Gastrocnemius medialis (tissue), 4 donors: ENCODE measurements around the gene HOXA9.

Experiments used
- POLR2A ChIP-seq, 2 donors: fragments of 450-650 bp; IDR thresholded peaks; one replicate each; pipeline ENCODE4 v1.6.1; 2017; ENCODE audit warnings: antibody characterized with exemption in 2 of 2, mild to moderate bottlenecking in 2 of 2, moderate library complexity in 2 of 2
- TF ChIP-seq, protein P1 (sequence below), 5 experiments: fragments of 450-650 bp in 3 of 5; fragments of 200-600 bp in 2 of 5; sonication (generic) in 2 of 5; IDR thresholded peaks in 4 of 5; conservative IDR thresholded peaks in 1 of 5; 1 replicate in 4 of 5; 2 replicates in 1 of 5; pipeline ENCODE4 v1.5.1; 2016 to 2019; ENCODE audit warnings: antibody characterized with exemption in 5 of 5, mild to moderate bottlenecking in 3 of 5, moderate library complexity in 3 of 5

DNA sequence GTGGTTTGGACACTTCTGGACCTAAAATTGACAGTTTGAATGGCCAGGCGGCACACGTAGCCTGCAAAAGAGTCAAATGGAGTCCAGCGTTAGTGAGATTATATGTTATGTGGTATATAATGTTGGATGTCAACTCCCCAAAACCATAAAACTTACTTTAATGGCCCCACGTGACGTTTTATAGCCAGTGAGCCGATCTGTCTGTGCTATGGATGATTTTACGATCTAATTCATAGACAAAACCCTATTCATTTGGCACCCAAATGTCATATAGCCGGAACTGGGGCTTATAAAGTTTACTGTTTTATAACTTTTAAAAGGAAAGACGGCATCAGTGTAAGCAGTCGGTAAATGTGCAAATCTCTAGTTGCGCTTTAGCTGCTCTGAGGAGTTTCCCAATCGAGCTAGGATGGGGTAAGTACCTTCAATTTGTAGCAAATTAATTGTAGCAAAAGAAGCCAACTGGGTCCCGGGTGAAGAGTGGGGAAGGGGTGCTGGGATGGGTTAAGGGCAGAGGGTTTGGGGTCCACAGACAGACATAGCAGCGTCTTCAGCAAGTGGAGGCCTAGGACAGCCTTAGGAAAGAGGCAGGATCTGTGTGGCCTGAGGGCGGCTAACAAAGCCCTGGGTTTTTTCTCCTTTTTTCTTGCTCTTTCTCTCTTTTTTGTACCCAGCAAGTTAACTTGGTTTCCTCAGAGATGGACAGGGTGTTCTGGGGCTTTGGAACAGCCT lies 25.0 kb downstream of the HOXA9 start:
- TF ChIP-seq, protein P1, sequence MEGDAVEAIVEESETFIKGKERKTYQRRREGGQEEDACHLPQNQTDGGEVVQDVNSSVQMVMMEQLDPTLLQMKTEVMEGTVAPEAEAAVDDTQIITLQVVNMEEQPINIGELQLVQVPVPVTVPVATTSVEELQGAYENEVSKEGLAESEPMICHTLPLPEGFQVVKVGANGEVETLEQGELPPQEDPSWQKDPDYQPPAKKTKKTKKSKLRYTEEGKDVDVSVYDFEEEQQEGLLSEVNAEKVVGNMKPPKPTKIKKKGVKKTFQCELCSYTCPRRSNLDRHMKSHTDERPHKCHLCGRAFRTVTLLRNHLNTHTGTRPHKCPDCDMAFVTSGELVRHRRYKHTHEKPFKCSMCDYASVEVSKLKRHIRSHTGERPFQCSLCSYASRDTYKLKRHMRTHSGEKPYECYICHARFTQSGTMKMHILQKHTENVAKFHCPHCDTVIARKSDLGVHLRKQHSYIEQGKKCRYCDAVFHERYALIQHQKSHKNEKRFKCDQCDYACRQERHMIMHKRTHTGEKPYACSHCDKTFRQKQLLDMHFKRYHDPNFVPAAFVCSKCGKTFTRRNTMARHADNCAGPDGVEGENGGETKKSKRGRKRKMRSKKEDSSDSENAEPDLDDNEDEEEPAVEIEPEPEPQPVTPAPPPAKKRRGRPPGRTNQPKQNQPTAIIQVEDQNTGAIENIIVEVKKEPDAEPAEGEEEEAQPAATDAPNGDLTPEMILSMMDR (IDR thresholded peaks at IDR 0.05 in 4 of 5, conservative IDR thresholded peaks at IDR 0.05 in 1 of 5) = no peak
- no peak for TF ChIP-seq POLR2A (IDR thresholded peaks at IDR 0.05)
